NCI-H748 treated with DMSO at 0.1 percent for 48 hours (cell line): Measurements from ENCODE around the gene GRIK1.

Experiments used
- DNase-seq: peaks from one replicate; lab custom pipeline; 2025; lab: John Stamatoyannopoulos, UW

GRIK1 gene

GRCh38 chr21:29827647-29828046 lies 112.1 kb downstream of the GRIK1 start:
- DNase-seq: no peak

- DNase-seq: no peak
These were observed 112.6 kb downstream of the GRIK1 start for GRCh38 chr21:29827236-29827635.

GRCh38 chr21:29826386-29826785 lies 113.4 kb downstream of the GRIK1 start:
- no peak for DNase-seq

- DNase-seq: no peak
These were observed 113.9 kb downstream of the GRIK1 start for GRCh38 chr21:29825936-29826335.

- no peak for DNase-seq
These were observed 114.5 kb downstream of the GRIK1 start for GRCh38 chr21:29825345-29825744.

- no peak for DNase-seq
These were observed 117.7 kb downstream of the GRIK1 start for GRCh38 chr21:29822064-29822463.

- no peak for DNase-seq
These were observed 118.6 kb downstream of the GRIK1 start for GRCh38 chr21:29821230-29821629.

- DNase-seq: no peak
These were observed 120.0 kb downstream of the GRIK1 start for GRCh38 chr21:29819675-29820326.

GRCh38 chr21:29818383-29818921 lies 121.3 kb downstream of the GRIK1 start:
- DNase-seq: no peak

GRCh38 chr21:29817450-29817849 lies 122.3 kb downstream of the GRIK1 start:
- no peak for DNase-seq

- DNase-seq: no peak
These were observed 126.8 kb downstream of the GRIK1 start for GRCh38 chr21:29812947-29813346.

GRCh38 chr21:29810871-29811270 lies 128.9 kb downstream of the GRIK1 start:
- no peak for DNase-seq

- no peak for DNase-seq
These were observed 131.6 kb downstream of the GRIK1 start for GRCh38 chr21:29808153-29808552.

GRCh38 chr21:29805105-29805504 lies 134.7 kb downstream of the GRIK1 start:
- no peak for DNase-seq

GRCh38 chr21:29803191-29803590 lies 136.6 kb downstream of the GRIK1 start:
- DNase-seq: no peak

GRCh38 chr21:29801122-29801521 lies 138.7 kb downstream of the GRIK1 start:
- no peak for DNase-seq

GRCh38 chr21:29800056-29800455 lies 139.7 kb downstream of the GRIK1 start:
- DNase-seq: no peak

- no peak for DNase-seq
These were observed 141.0 kb downstream of the GRIK1 start for GRCh38 chr21:29798840-29799239.

GRCh38 chr21:29797155-29797554 lies 142.6 kb downstream of the GRIK1 start:
- DNase-seq: no peak

GRCh38 chr21:29793712-29794111 lies 146.1 kb downstream of the GRIK1 start:
- no peak for DNase-seq

GRCh38 chr21:29789393-29789792 lies 150.4 kb downstream of the GRIK1 start:
- no peak for DNase-seq

GRCh38 chr21:29788752-29789151 lies 151.0 kb downstream of the GRIK1 start:
- no peak for DNase-seq

GRCh38 chr21:29787361-29787909 lies 152.4 kb downstream of the GRIK1 start:
- DNase-seq: no peak
